B cell (primary cell): Measurements from ENCODE around the gene SORT1. TPM values are rescaled to one million over a fixed set of nuclear protein-coding genes. Genes with fewer than 3 reads are reported as not detected.

ENCODE experiments used
- ATAC-seq: fragments of 200-7000 bp; cut with Tn5 transposase; one replicate; pipeline ENCODE4 v1.10.0; 2021; ENCODE audit warnings: low read depth, mild to moderate bottlenecking, moderate number of reproducible peaks, moderate library complexity
- CTCF ChIA-PET: fragments of 350-600 bp; sonication (Branson Sonifier 250); formaldehyde crosslinking; loops from one replicate; lab custom pipeline; 2021; ENCODE audit warnings: antibody characterized with exemption, inconsistent platforms; lab: Charles Lee
- POLR2A ChIA-PET: fragments of 350-600 bp; sonication (Branson Sonifier 250); formaldehyde crosslinking; loops from one replicate; lab custom pipeline; 2021; ENCODE audit warnings: antibody characterized with exemption; lab: Charles Lee
- DNase-seq: peaks from one replicate; pipeline ENCODE4 v3.0.0; 2013
- H2AFZ ChIP-seq: 2 replicates; pipeline ENCODE4 v1.6.1; 2012; ENCODE audit warnings: mild to moderate bottlenecking, low read depth, low read length; ENCODE audit not compliant: insufficient read depth, poor library complexity, severe bottlenecking
- H3K27ac ChIP-seq, 2 donors: 1 replicate in 1 of 2; 2 replicates in 1 of 2; pipeline ENCODE4 v1.5.1; 2012 to 2013; ENCODE audit warnings: low read length in 2 of 2, mild to moderate bottlenecking in 2 of 2, moderate library complexity in 1 of 2
- H3K27me3 ChIP-seq, 4 experiments: fragments of 200-600 bp in 1 of 4; sonication (generic) in 1 of 4; replicated peaks in 1 of 4; 1 replicate in 2 of 4; 2 replicates in 2 of 4; pipeline versions ENCODE4 v1.6.1 to v1.7.0; 2013 to 2016; ENCODE audit warnings: low read length in 3 of 4, mild to moderate bottlenecking in 2 of 4, mixed read lengths in 1 of 4, moderate library complexity in 1 of 4; ENCODE audit not compliant: insufficient read depth in 4 of 4, control insufficient read depth in 3 of 4; ENCODE audit errors: control extremely low read depth in 1 of 4
- H3K36me3 ChIP-seq, 2 experiments: replicated peaks in 1 of 2; 1 replicate in 1 of 2; 2 replicates in 1 of 2; pipeline versions ENCODE4 v1.6.1 to v1.7.1; 2013; ENCODE audit warnings: low read length in 1 of 2; ENCODE audit not compliant: insufficient read depth in 2 of 2, control insufficient read depth in 1 of 2; ENCODE audit errors: control extremely low read depth in 1 of 2, extremely low read depth in 1 of 2
- H3K4me1 ChIP-seq, 2 donors: fragments of 200-600 bp in 1 of 2; sonication (generic) in 1 of 2; 1 replicate in 1 of 2; 2 replicates in 1 of 2; pipeline versions ENCODE4 v1.5.1 to v1.6.1; 2013 to 2017; ENCODE audit warnings: low read length in 2 of 2; ENCODE audit not compliant: control insufficient read depth in 2 of 2, insufficient read depth in 2 of 2
- H3K4me2 ChIP-seq: replicated peaks from 2 replicates; pipeline ENCODE3; 2012; ENCODE audit warnings: mild to moderate bottlenecking, low read depth, low read length; ENCODE audit not compliant: poor library complexity, severe bottlenecking
- H3K4me3 ChIP-seq, 5 experiments: fragments of 200-600 bp in 1 of 5; sonication (generic) in 1 of 5; 1 replicate in 3 of 5; 2 replicates in 2 of 5; pipeline versions ENCODE4 v1.5.1 to v1.7.0; 2011 to 2016; ENCODE audit warnings: low read length in 4 of 5, mild to moderate bottlenecking in 4 of 5, low read depth in 2 of 5, control low read depth in 1 of 5, moderate library complexity in 1 of 5; ENCODE audit not compliant: insufficient read depth in 1 of 5; ENCODE audit errors: control extremely low read depth in 1 of 5, extremely low read depth in 1 of 5
- H3K79me2 ChIP-seq: fragments of 200-600 bp; sonication (generic); one replicate; pipeline ENCODE4 v1.6.0; 2016; ENCODE audit warnings: low read length; ENCODE audit not compliant: control insufficient read depth, insufficient read depth
- H3K9ac ChIP-seq: fragments of 200-600 bp; sonication (generic); 2 replicates; pipeline ENCODE4 v1.6.1; 2017; ENCODE audit warnings: mild to moderate bottlenecking, low read length, moderate library complexity
- H3K9me3 ChIP-seq, 3 donors: one replicate each; pipeline versions ENCODE4 v1.6.1 to v1.7.1; 2013; ENCODE audit warnings: low read length in 2 of 3; ENCODE audit not compliant: control insufficient read depth in 2 of 3, insufficient read depth in 1 of 3; ENCODE audit errors: control extremely low read depth in 1 of 3
- H4K20me1 ChIP-seq: 2 replicates; pipeline ENCODE4 v1.6.0; 2012; ENCODE audit warnings: mild to moderate bottlenecking, low read length; ENCODE audit not compliant: insufficient read depth, control insufficient read depth, poor library complexity, severe bottlenecking
- H3K27ac Mint-ChIP-seq: one replicate; pipeline ENCODE4 v1.8.0; 2021; ENCODE audit warnings: mixed read lengths
- H3K27me3 Mint-ChIP-seq: one replicate; pipeline ENCODE4 v1.8.0; 2021; ENCODE audit warnings: mixed read lengths
- H3K4me1 Mint-ChIP-seq: one replicate; pipeline ENCODE4 v1.8.0; 2021; ENCODE audit warnings: mixed read lengths
- H3K4me3 Mint-ChIP-seq: one replicate; pipeline ENCODE4 v1.8.0; 2021; ENCODE audit warnings: mixed read lengths
- H3K9me3 Mint-ChIP-seq: one replicate; pipeline ENCODE4 v1.8.0; 2022; ENCODE audit warnings: mixed read lengths; ENCODE audit not compliant: insufficient read depth
- EZH2 ChIP-seq: IDR thresholded peaks from 2 replicates; pipeline ENCODE4 v1.6.1; 2012; ENCODE audit warnings: borderline replicate concordance, low read depth, mild to moderate bottlenecking, moderate library complexity, low read length; ENCODE audit not compliant: insufficient read depth, poor library complexity, severe bottlenecking
- WGBS: methylation state at CpG from one replicate; pipeline ENCODE4 v1.1.5; 2013; ENCODE audit warnings: missing lambda C conversion rate; ENCODE audit not compliant: insufficient coverage; 5-methylcytosine and 5-hydroxymethylcytosine counted together
- intact Hi-C: fragments of 100-400 bp; cut with micrococcal nuclease; formaldehyde crosslinking; loops from one replicate; pipeline ENCODE4 v1.10.0; 2022
- polyA plus RNA-seq: library from polyadenylated mRNA; depleted of rRNA; stranded (reverse); fragments of >200 nt; gene quantifications from 2 replicates; pipeline ENCODE4 v1.2.3, GENCODE V29; 2012
- total RNA-seq, 2 donors: library from RNA; stranded (reverse); fragments of 120-200 nt in 1 of 2; gene quantifications; 1 replicate in 1 of 2; 2 replicates in 1 of 2; pipeline versions ENCODE4 v1.2.3 to v1.2.4, GENCODE V29; 2013 to 2022
- TF ChIP-seq, protein P1 (sequence below): fragments of 200-600 bp; IDR thresholded peaks from one replicate; pipeline ENCODE4 v1.8.0; 2022; ENCODE audit warnings: antibody characterized with exemption, mild to moderate bottlenecking

The SORT1 gene
- total and polyA plus RNA-seq, 2 donors (not counting 1 experiment from before 2014, with no cell fraction given): 0.13 to 0.25 TPM

DNA sequence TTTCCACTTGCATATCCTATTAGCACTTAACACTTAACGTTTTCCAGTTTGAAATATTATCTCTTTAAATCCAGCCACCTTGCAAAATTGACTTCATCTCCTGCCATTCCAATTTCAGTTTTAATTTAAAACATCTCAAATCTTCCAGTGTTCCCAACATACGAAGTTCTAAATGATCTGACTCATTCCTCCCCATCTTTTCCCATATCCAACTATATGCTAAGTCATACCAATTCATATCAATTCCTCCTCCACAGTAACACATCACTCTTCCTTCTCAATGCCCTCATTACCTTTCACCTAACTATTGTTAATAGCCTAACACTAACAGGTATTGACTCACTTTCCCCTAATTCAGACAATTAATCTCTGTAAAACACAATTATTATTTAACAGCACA is 25.8 kb upstream of the SORT1 start:
- intact Hi-C loops: no loop called here
- H3K27ac Mint-ChIP-seq: no peak overlapping the region
- ChIA-PET POLR2A (no interaction called here), CTCF (no interaction called here)
- Histone ChIP-seq H3K4me3 (no peak overlapping the region), H3K27me3 (no peaks in the 10 kb centered on the region), H3K27ac (peak overlapping the region in 1 of 2 donors; percentile 82), H3K4me1 (peaks cover 13 to 19% of the 10 kb centered on the region in 2 donors), H3K79me2 (peaks cover 65% of the 10 kb centered on the region), H3K36me3 (peaks cover 0 to 20% of the 10 kb centered on the region in 2 experiments), H4K20me1 (peaks cover 6% of the 10 kb centered on the region), H3K9ac (no peak overlapping the region), H3K4me2 (no peak overlapping the region), H2AFZ (no peak overlapping the region), H3K9me3 (no peaks in the 10 kb centered on the region)
- H3K27me3 Mint-ChIP-seq: no peaks in the 10 kb centered on the region
- peak overlapping the region; percentile 19 for H3K4me3 Mint-ChIP-seq
- ATAC-seq (no peak), DNase-seq (no peak)
- WGBS: 82% methylated on average over 2 of the region's 2 CpGs
- H3K4me1 Mint-ChIP-seq: peaks cover 33% of the 10 kb centered on the region
- TF ChIP-seq, protein P1, sequence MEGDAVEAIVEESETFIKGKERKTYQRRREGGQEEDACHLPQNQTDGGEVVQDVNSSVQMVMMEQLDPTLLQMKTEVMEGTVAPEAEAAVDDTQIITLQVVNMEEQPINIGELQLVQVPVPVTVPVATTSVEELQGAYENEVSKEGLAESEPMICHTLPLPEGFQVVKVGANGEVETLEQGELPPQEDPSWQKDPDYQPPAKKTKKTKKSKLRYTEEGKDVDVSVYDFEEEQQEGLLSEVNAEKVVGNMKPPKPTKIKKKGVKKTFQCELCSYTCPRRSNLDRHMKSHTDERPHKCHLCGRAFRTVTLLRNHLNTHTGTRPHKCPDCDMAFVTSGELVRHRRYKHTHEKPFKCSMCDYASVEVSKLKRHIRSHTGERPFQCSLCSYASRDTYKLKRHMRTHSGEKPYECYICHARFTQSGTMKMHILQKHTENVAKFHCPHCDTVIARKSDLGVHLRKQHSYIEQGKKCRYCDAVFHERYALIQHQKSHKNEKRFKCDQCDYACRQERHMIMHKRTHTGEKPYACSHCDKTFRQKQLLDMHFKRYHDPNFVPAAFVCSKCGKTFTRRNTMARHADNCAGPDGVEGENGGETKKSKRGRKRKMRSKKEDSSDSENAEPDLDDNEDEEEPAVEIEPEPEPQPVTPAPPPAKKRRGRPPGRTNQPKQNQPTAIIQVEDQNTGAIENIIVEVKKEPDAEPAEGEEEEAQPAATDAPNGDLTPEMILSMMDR: no peak
- no peak for TF ChIP-seq EZH2
- H3K9me3 Mint-ChIP-seq: no peaks in the 10 kb centered on the region

DNA sequence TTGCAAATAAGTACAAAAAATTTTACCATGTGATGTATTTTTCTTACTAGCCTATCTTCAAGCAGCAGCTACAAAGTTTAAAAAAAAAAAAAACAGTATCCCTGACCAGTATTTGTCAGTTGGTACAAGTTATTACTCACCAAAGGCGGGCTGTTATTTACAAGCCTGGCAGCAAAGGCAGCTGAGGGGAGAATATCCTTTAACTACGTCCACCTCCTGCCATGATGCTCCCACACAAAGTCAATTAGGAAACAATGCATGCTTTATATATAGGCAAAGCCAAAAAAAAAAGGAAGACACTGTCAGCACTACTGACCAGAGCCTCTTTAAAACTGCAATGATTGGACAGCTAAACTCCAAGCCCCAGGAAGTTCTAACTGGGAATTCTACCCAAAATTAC is 14.8 kb upstream of the SORT1 start:
- POLR2A ChIA-PET: no interaction called here
- H3K27me3 ChIP-seq: no peaks in the 10 kb centered on the region
- H3K4me1 Mint-ChIP-seq: peaks cover 2% of the 10 kb centered on the region
- H3K4me3 Mint-ChIP-seq: no peak overlapping the region
- no peak overlapping the region for H3K27ac Mint-ChIP-seq
- ATAC-seq (no peak), DNase-seq (no peak)
- H3K27ac ChIP-seq: no peak overlapping the region
- no CpG with 5 or more reads among the region's 2 CpGs for WGBS
- H3K9me3 ChIP-seq: no peaks in the 10 kb centered on the region
- CTCF ChIA-PET: interaction anchor here (1.1 to 1.4 kb wide), 4 partner anchors 12 to 150 kb away, joined by 3 read pairs; partner anchors contain the start of gene PSRC1
- H3K79me2 ChIP-seq: peaks cover 36% of the 10 kb centered on the region
- no peak for TF ChIP-seq EZH2
- TF ChIP-seq, protein P1: no peak
- no peak overlapping the region for H3K4me2 ChIP-seq
- H3K9me3 Mint-ChIP-seq: no peaks in the 10 kb centered on the region
- no peak overlapping the region for H3K9ac ChIP-seq
- no peaks in the 10 kb centered on the region for H3K27me3 Mint-ChIP-seq
- peaks cover 3 to 77% of the 10 kb centered on the region in 2 experiments for H3K36me3 ChIP-seq
- no peak overlapping the region for H2AFZ ChIP-seq
- no peaks in the 10 kb centered on the region for H3K4me1 ChIP-seq
- H4K20me1 ChIP-seq: peaks cover 48% of the 10 kb centered on the region
- H3K4me3 ChIP-seq: no peak overlapping the region
- intact Hi-C loops: no loop called here
